K562 (cell line): ENCODE data around the gene THADA.

ENCODE experiments used
- CHD2 ChIP-seq: IDR thresholded peaks from 2 replicates; pipeline ENCODE4 v1.6.1; 2011; ENCODE audit warnings: low read depth, low read length
- CTCF ChIP-seq, 3 experiments: IDR thresholded peaks in 2 of 3; conservative IDR thresholded peaks in 1 of 3; 2 replicates each; pipeline ENCODE4 v1.5.1; 2011 to 2012; ENCODE audit warnings: low read length in 3 of 3, mild to moderate bottlenecking in 3 of 3, control low read depth in 2 of 3, improper control_type of control experiment in 1 of 3, inconsistent platforms in 1 of 3, low read depth in 1 of 3, mixed read lengths in 1 of 3, moderate library complexity in 1 of 3; ENCODE audit not compliant: insufficient read depth in 2 of 3
- ELF4 ChIP-seq: fragments of 450-650 bp; formaldehyde crosslinking; IDR thresholded peaks from 2 replicates; pipeline ENCODE4 v1.4.0; 2022; ENCODE audit warnings: missing genetic modification characterization
- KLF6 ChIP-seq: fragments of 250-450 bp; sonication (Bioruptor Pico); IDR thresholded peaks from 2 replicates; pipeline ENCODE4 v1.4.0; 2020; ENCODE audit warnings: mild to moderate bottlenecking, moderate library complexity, borderline replicate concordance
- MAFF ChIP-seq: IDR thresholded peaks from 2 replicates; pipeline ENCODE4 v1.6.1; 2012; ENCODE audit warnings: low read length, improper control_type of control experiment
- MAX ChIP-seq: sonication (generic); formaldehyde crosslinking; IDR thresholded peaks from 2 replicates; pipeline ENCODE4 v1.9.0; 2022; ENCODE audit warnings: mild to moderate bottlenecking, missing genetic modification reagents
- POLR2AphosphoS2 ChIP-seq: IDR thresholded peaks from 2 replicates; pipeline ENCODE4 v1.6.1; 2012; ENCODE audit warnings: low read length, improper control_type of control experiment
- SIN3A ChIP-seq, 2 experiments: fragments of 150-350 bp in 1 of 2; IDR thresholded peaks; 2 replicates each; pipeline ENCODE4 v1.6.1; 2011 to 2016; ENCODE audit warnings: borderline replicate concordance in 2 of 2, low read depth in 2 of 2, low read length in 2 of 2, mild to moderate bottlenecking in 2 of 2, moderate library complexity in 2 of 2; ENCODE audit not compliant: control insufficient read depth in 1 of 2
- TCF7L2 ChIP-seq: fragments of 150-350 bp; IDR thresholded peaks from 2 replicates; pipeline ENCODE4 v1.6.1; 2016; ENCODE audit warnings: low read depth, mild to moderate bottlenecking, low read length, moderate library complexity
- THRA ChIP-seq: fragments of 450-650 bp; IDR thresholded peaks from 2 replicates; pipeline ENCODE4 v1.6.1; 2017; ENCODE audit warnings: mild to moderate bottlenecking, moderate library complexity
- TSHZ1 ChIP-seq: fragments of 250-450 bp; sonication (Bioruptor Pico); IDR thresholded peaks from 2 replicates; pipeline ENCODE4 v1.4.0; 2020; ENCODE audit warnings: mild to moderate bottlenecking, moderate library complexity
- YBX1 ChIP-seq: fragments of 450-650 bp; IDR thresholded peaks from 2 replicates; pipeline ENCODE4 v1.7.1; 2016; ENCODE audit warnings: mild to moderate bottlenecking

GRCh38 chr2:43559391-43560230 is 36.2 kb downstream of the THADA start:
- TF ChIP-seq CHD2 (no peak), CTCF (IDR thresholded peaks at IDR 0.05 in 2 of 3, conservative IDR thresholded peaks at IDR 0.05 in 1 of 3; ENCODE audit: insufficient read depth in 2 of 3, low read depth in 1 of 3, low read length in 3 of 3) (no peak), KLF6 (CRISPR knock-in tag) (no peak), THRA (no peak), POLR2AphosphoS2 (no peak), TSHZ1 (no peak), TCF7L2 (no peak), MAX (CRISPR knock-in tag) (no peak), ELF4 (CRISPR knock-in tag) (no peak), MAFF (no peak), SIN3A (IDR thresholded peaks at IDR 0.05; ENCODE audit: borderline replicate concordance in 2 of 2, control insufficient read depth in 1 of 2, low read depth in 2 of 2, low read length in 2 of 2) (no peak), YBX1 (no peak)
